Activated T-cell treated with anti-CD3 and anti-CD28 coated beads, Interleukin-2, amount 50 U/mL, for 48 hours (primary cell): Measurements from ENCODE around the gene ERP29.
"Not testable (repeated sequence)": the region's sequence is repeated elsewhere in the genome, so short reads cannot be mapped to it uniquely, and the experiment has no call there.

Source experiments
- DNase-seq, 2 experiments: peaks; one replicate each; pipeline ENCODE4 v3.0.0-alpha.2; 2020

Gene ERP29

GRCh38 chr12:112005419-112006395, 7.5 kb upstream of the ERP29 start:
- no peak for DNase-seq

DNA sequence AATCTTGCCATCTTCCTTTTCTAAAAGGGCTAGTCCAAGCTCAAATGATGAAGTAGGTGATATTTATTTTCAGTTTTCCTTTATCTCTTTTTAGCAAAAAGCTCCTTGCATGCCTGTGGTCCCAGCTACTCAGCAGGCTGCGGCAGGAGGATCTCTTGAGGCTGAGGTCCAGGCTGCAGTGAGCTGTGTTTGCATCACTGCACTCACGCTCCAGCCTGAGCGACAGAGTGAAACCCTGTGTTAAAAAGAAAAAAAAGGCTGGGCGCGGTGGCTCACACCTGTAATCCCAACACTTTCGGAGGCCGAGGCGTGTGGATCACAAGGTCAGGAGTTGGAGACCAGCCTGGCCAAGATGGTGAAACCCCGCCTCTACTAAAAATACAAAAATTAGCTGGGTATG, 5.3 kb upstream of the ERP29 start:
- no peak for DNase-seq

- no peak for DNase-seq
Observed at GRCh38 chr12:112008918-112009317, 4.3 kb upstream of the ERP29 start.

DNA sequence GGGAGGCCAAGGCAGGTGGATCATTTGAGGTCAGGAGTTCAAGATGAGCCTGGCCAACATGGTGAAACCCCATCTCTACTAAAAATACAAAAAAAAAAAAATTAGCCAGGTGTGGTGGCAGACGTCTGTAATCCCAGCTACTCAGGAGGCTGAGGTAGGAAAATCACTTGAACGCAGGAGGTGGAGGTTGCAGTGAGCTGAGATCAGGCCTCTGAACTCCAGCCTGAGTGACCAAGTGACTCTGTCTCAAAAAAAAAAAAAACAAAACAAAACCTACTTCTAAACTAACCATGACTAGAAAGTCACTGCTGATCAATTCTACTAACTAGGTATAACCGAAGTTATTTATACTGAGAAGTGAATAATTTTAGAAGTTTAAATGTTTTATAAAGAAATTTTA, 3.6 kb upstream of the ERP29 start:
- DNase-seq: not testable (repeated sequence)

DNA sequence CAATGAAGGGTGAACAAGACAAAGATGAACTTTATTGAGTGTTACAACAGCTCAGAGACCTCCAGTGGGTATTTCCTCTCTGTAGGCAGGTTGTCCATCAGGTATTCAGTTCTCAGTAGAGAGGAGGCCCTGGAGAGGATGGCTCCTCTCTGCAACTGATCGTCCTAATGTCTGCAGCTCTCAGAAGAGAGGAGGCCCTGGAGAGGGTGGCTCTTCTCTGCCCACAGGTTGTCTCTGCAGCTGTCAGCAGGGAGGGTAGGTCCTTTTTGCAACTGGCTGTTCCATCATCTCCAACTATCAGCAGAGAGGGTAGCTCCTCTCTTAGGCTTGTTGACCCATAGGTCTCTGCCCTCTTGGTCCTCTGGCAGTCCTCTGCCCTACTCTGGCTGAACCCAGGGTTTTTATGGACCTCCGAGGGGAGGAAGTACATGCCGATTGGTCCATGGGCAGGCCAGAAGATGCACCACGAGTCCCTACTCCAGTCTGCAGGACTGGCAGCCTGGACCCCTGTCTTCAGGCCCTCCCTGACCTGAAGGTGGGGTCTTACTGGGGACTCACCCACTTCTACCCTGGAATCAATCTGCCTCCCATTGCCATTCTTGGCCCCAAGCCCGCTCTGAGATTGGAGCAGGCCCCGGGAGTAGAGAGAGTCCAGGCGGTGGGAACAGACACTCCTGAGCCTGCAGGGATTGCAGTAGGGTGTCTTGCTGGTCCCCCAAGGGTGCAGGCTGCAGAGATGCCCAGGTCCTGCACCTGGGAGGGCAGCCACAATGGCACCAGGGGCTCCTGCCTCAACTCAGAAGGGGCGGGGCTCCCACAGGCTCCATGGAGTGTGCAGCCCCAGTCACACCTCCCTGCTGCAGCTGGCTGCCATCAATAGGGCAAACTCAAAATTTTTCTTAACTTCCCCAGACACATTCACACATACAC, 2.5 kb upstream of the ERP29 start:
- DNase-seq: no peak

- DNase-seq: no peak
Observed at GRCh38 chr12:112011685-112012084, 1.5 kb upstream of the ERP29 start.

- peak; percentile 76 to 80 for DNase-seq
Observed at GRCh38 chr12:112013601-112014402, 576 bp downstream of the ERP29 start.

DNA sequence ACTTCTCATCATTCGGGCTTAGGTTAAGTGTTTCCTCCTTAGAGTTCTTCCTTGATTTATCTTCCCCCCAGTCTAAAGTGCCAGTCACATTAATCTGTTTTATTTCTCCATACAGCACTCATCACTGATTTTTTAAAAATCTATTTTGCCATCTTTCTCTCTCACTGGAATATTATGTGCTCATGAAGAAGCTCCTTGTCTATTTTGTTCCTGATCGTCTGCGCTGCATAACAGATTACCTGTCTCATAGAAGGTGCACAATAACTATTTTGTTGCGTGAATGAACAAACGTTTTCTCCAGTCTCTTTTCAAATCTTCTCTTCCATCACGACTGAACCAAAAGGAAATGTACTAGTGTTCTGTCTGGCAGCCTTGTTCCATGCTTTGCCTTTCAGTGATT, 2.7 kb downstream of the ERP29 start:
- no peak for DNase-seq

DNA sequence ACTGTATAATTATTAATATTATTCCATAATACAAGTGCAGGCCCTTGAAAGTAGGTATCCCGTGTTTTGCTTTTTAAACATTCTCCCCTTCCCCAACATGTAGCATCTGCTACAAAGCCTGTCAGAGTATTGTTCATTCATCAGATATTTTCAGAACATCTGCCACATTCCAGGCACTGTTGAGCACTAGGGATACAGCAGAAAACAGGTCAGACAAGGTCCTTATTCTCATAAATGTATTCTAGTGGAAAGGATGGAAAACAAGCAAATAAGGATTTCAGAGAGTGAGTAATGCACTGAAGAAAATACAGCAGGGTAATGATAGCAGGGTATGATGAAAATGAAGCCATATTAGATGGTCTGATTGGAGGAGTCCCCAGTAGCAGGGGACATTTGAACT, 3.8 kb downstream of the ERP29 start:
- no peak for DNase-seq

DNA sequence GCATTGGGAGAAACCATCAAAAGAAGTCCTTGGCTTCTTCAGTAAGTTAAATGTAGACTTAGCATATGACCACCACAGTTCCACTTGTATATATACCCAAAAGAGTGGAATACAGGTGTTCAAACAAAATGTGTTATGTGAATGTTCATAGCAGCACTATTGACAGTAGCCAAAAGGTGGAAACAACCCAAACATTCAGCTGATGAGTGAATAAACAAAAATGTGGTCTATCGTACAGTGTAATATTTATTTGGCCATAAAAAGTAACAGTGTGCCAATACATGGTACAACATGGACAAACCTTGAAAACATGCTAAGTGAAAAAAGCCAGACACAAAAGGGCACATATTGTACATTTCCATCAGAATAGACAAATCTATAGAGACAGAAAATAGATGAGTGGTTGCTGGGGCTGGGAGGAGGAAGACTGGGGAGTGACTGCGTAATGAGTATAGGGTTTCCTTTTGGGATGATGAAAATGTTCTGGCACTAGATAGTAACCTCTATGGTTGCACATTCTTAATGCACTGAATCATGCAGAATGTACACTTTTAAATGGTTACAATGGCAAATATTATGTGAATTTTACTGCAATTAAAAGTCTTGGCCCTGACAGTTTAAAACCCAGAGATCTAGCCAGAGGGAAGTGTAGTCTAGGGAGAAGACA, 5.5 kb downstream of the ERP29 start:
- DNase-seq: no peak

GRCh38 chr12:112020947-112021457, 7.8 kb downstream of the ERP29 start:
- no peak for DNase-seq

GRCh38 chr12:112022241-112023016, 9.2 kb downstream of the ERP29 start:
- no peak for DNase-seq

DNA sequence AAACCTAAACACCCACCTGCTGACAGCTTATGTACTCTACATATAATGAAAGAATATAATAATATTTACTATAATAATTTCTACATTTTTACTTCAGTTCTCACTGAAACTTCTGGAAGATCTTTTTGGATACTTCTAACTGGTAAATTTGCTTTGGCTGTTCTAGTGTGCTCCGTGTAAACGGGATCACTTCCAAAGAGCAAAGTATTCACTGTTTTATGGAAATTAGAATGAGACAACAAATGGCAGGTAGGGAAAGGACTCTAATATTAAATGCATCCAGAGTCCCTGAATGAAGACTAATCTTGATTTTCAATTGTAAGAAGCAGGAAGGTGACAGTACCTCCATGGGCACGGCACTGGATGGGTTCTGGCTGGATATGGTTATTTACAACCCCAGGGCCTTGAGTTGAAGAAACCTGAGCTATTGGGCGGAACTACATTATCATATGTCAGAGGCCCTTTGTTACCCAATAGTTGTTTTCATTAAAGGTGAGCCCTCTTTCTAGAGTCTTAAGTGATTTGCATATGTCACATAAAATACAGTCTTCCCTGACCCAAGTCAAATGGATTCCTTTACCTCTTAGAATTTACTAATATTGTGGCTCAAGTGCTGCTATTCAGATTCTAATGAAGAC, 10.7 kb downstream of the ERP29 start:
- no peak for DNase-seq

GRCh38 chr12:112025808-112026375, 12.7 kb downstream of the ERP29 start:
- no peak for DNase-seq

GRCh38 chr12:112029301-112029700, 16.1 kb downstream of the ERP29 start:
- no peak for DNase-seq

- no peak for DNase-seq
Observed at GRCh38 chr12:112031472-112031871, 18.2 kb downstream of the ERP29 start.

DNA sequence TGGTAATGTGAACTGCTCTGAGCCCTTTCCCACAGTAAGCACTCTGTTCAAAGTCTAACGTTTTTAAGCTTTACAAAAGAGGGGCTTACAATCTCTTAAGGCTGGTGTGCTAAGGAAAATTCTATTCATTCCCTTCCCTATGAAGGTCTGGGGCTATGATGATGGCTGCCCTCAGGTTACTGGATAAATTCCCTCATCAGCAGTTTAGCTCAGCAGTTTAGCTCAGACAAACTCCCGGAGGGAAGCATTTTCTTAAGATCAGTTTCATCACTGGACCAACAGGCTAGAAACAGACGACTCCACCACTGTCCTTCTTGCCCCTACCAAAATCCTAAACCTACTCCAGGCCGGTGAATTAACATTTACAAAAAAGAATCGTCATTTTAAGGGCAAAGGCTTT, 19.1 kb downstream of the ERP29 start:
- DNase-seq: no peak

- no peak for DNase-seq
Observed at GRCh38 chr12:112035219-112035785, 22.1 kb downstream of the ERP29 start.

DNA sequence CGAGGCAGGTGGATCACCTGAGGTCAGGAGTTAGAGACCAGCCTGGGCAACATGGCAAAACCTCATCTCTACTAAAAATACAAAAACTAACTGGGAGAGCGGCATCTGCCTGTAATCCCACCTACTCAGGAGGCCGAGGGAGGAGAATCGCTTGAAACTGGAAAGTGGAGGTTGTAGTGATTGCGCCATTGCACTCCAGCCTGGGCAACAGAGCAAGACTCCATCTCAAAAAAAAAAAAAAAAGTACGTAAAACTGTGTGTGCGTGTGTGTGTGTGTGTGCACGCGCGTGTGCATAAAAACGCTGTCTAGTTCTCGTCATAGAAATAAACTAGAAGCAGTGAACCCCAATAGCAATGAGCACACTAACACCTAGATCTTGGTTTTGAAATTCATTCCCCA, 23.4 kb downstream of the ERP29 start:
- DNase-seq: not testable (repeated sequence)

- DNase-seq: no peak
Observed at GRCh38 chr12:112046003-112046402, 32.8 kb downstream of the ERP29 start.
